Trophoblast cell (in vitro differentiated cells and primary cell): ENCODE data around the gene DNASE1L2.

Experiments used
- DNase-seq, 2 donors: peaks; one replicate each; pipeline ENCODE4 v3.0.0-alpha.2; 2016
- H2AFZ ChIP-seq: 2 replicates; pipeline ENCODE4 v1.6.1; 2013; ENCODE audit warnings: low read length, moderate library complexity, mild to moderate bottlenecking; ENCODE audit not compliant: insufficient read depth, poor library complexity
- H2AK5ac ChIP-seq: 2 replicates; pipeline ENCODE4 v1.6.1; 2013; ENCODE audit warnings: mild to moderate bottlenecking, low read length
- H2BK120ac ChIP-seq: 2 replicates; pipeline ENCODE4 v1.6.1; 2013; ENCODE audit warnings: low read length, mild to moderate bottlenecking, moderate library complexity; ENCODE audit not compliant: insufficient read depth, poor library complexity
- H2BK12ac ChIP-seq: 2 replicates; pipeline ENCODE4 v1.6.1; 2013; ENCODE audit warnings: mild to moderate bottlenecking, low read length, moderate library complexity
- H2BK5ac ChIP-seq: 2 replicates; pipeline ENCODE4 v1.6.1; 2013; ENCODE audit warnings: low read length, low read depth, moderate library complexity, mild to moderate bottlenecking; ENCODE audit not compliant: poor library complexity
- H3K14ac ChIP-seq: 2 replicates; pipeline ENCODE4 v1.6.1; 2013; ENCODE audit warnings: mild to moderate bottlenecking, low read length
- H3K18ac ChIP-seq: 2 replicates; pipeline ENCODE4 v1.6.1; 2013; ENCODE audit warnings: mild to moderate bottlenecking, low read length
- H3K23ac ChIP-seq: 2 replicates; pipeline ENCODE4 v1.6.1; 2013; ENCODE audit warnings: low read length
- H3K27ac ChIP-seq: 2 replicates; pipeline ENCODE4 v1.5.1; 2013; ENCODE audit warnings: low read depth, mild to moderate bottlenecking, inconsistent platforms, low read length, moderate library complexity
- H3K27me3 ChIP-seq: 2 replicates; pipeline ENCODE4 v1.6.1; 2013; ENCODE audit warnings: inconsistent platforms, mild to moderate bottlenecking, low read length, moderate library complexity; ENCODE audit not compliant: insufficient read depth
- H3K36me3 ChIP-seq, 2 experiments: 1 replicate in 1 of 2; 2 replicates in 1 of 2; pipeline ENCODE4 v1.6.1; 2013; ENCODE audit warnings: low read length in 2 of 2, mild to moderate bottlenecking in 2 of 2, moderate library complexity in 1 of 2; ENCODE audit not compliant: insufficient read depth in 2 of 2, control insufficient read depth in 1 of 2
- H3K4ac ChIP-seq: 2 replicates; pipeline ENCODE4 v1.6.1; 2013; ENCODE audit warnings: low read depth, mild to moderate bottlenecking, low read length, moderate library complexity
- H3K4me1 ChIP-seq, 2 experiments: 1 replicate in 1 of 2; 2 replicates in 1 of 2; pipeline ENCODE4 v1.6.1; 2013; ENCODE audit warnings: low read length in 2 of 2, mild to moderate bottlenecking in 2 of 2, moderate library complexity in 1 of 2; ENCODE audit not compliant: insufficient read depth in 2 of 2, control insufficient read depth in 1 of 2
- H3K4me2 ChIP-seq: 2 replicates; pipeline ENCODE4 v1.6.1; 2013; ENCODE audit warnings: inconsistent platforms, mild to moderate bottlenecking, low read length, moderate library complexity
- H3K4me3 ChIP-seq: 2 replicates; pipeline ENCODE4 v1.5.1; 2013; ENCODE audit warnings: mild to moderate bottlenecking, low read depth, low read length, inconsistent platforms
- H3K79me1 ChIP-seq: one replicate; pipeline ENCODE4 v1.6.1; 2013; ENCODE audit warnings: low read length
- H3K79me2 ChIP-seq: 2 replicates; pipeline ENCODE4 v1.6.1; 2013; ENCODE audit warnings: low read length, mild to moderate bottlenecking; ENCODE audit not compliant: control insufficient read depth, insufficient read depth, poor library complexity
- H3K9ac ChIP-seq: 2 replicates; pipeline ENCODE4 v1.6.1; 2013; ENCODE audit warnings: mild to moderate bottlenecking, low read length
- H3K9me3 ChIP-seq: 2 replicates; pipeline ENCODE4 v1.6.1; 2013; ENCODE audit warnings: low read depth, mild to moderate bottlenecking, control low read depth, inconsistent platforms, low read length; ENCODE audit not compliant: insufficient read depth
- H4K12ac ChIP-seq: 2 replicates; pipeline ENCODE4 v1.6.1; 2013; ENCODE audit warnings: low read depth, mild to moderate bottlenecking, low read length, moderate library complexity
- H4K8ac ChIP-seq: 2 replicates; pipeline ENCODE4 v1.6.1; 2013; ENCODE audit warnings: low read depth, mild to moderate bottlenecking, low read length, moderate library complexity
- H4K91ac ChIP-seq: one replicate; pipeline ENCODE4 v1.6.1; 2013; ENCODE audit warnings: low read depth, mild to moderate bottlenecking, low read length, moderate library complexity
- WGBS: extraction: QIAGEN DNeasy Blood & Tissue Kit; methylation state at CpG from one replicate; pipeline ENCODE4 v1.1.7; 2013; ENCODE audit warnings: missing lambda C conversion rate; ENCODE audit not compliant: insufficient read length, insufficient coverage; ENCODE audit errors: extremely low coverage; 5-methylcytosine and 5-hydroxymethylcytosine counted together

Gene DNASE1L2

GRCh38 chr16:2207872-2208271 is 28.4 kb upstream of the DNASE1L2 start:
- H3K4me2 ChIP-seq: no peak overlapping the region
- H4K8ac ChIP-seq: no peak overlapping the region
- H3K4ac ChIP-seq: no peak overlapping the region
- H3K18ac ChIP-seq: no peak overlapping the region
- no peak overlapping the region for H4K91ac ChIP-seq
- H4K12ac ChIP-seq: no peak overlapping the region
- no peak overlapping the region for H2AK5ac ChIP-seq
- no peak overlapping the region for H3K23ac ChIP-seq
- WGBS: no CpG with 5 or more reads among the region's 9 CpGs
- H3K4me1 ChIP-seq: peaks cover 30 to 34% of the 10 kb centered on the region in 2 experiments
- H3K79me1 ChIP-seq: peaks cover 15% of the 10 kb centered on the region
- no peak overlapping the region for H2BK12ac ChIP-seq
- no peak for DNase-seq
- no peak overlapping the region for H3K4me3 ChIP-seq
- H2AFZ ChIP-seq: no peak overlapping the region
- H3K27me3 ChIP-seq: no peaks in the 10 kb centered on the region
- no peak overlapping the region for H2BK120ac ChIP-seq
- no peaks in the 10 kb centered on the region for H3K9me3 ChIP-seq
- H3K79me2 ChIP-seq: peaks cover 8% of the 10 kb centered on the region
- H3K9ac ChIP-seq: no peak overlapping the region
- peaks cover 47% of the 10 kb centered on the region in 2 experiments for H3K36me3 ChIP-seq
- H2BK5ac ChIP-seq: no peak overlapping the region
- H3K27ac ChIP-seq: no peak overlapping the region
- no peak overlapping the region for H3K14ac ChIP-seq

GRCh38 chr16:2208308-2208707 is 27.9 kb upstream of the DNASE1L2 start:
- no peak overlapping the region for H2BK120ac ChIP-seq
- no peak overlapping the region for H3K23ac ChIP-seq
- H3K27ac ChIP-seq: no peak overlapping the region
- H3K79me2 ChIP-seq: peaks cover 9% of the 10 kb centered on the region
- no peak overlapping the region for H2BK5ac ChIP-seq
- H3K18ac ChIP-seq: no peak overlapping the region
- peaks cover 49 to 50% of the 10 kb centered on the region in 2 experiments for H3K36me3 ChIP-seq
- no peak overlapping the region for H3K14ac ChIP-seq
- WGBS: no CpG with 5 or more reads among the region's 23 CpGs
- H3K9ac ChIP-seq: no peak overlapping the region
- no peak overlapping the region for H4K12ac ChIP-seq
- H3K27me3 ChIP-seq: no peaks in the 10 kb centered on the region
- H3K4ac ChIP-seq: no peak overlapping the region
- H3K4me1 ChIP-seq: peaks cover 34 to 38% of the 10 kb centered on the region in 2 experiments
- peaks cover 15% of the 10 kb centered on the region for H3K79me1 ChIP-seq
- H4K91ac ChIP-seq: no peak overlapping the region
- no peak overlapping the region for H3K4me2 ChIP-seq
- H3K4me3 ChIP-seq: no peak overlapping the region
- no peak overlapping the region for H2AFZ ChIP-seq
- H4K8ac ChIP-seq: no peak overlapping the region
- no peak for DNase-seq
- H2AK5ac ChIP-seq: no peak overlapping the region
- no peaks in the 10 kb centered on the region for H3K9me3 ChIP-seq
- H2BK12ac ChIP-seq: no peak overlapping the region

- Histone ChIP-seq H3K9ac (no peak overlapping the region), H4K91ac (no peak overlapping the region), H3K4ac (no peak overlapping the region)
Observed at GRCh38 chr16:2208772-2209171, 27.5 kb upstream of the DNASE1L2 start.

GRCh38 chr16:2209258-2210008 is 26.8 kb upstream of the DNASE1L2 start:
- H3K79me1 ChIP-seq: peaks cover 17% of the 10 kb centered on the region
- H3K79me2 ChIP-seq: peaks cover 15% of the 10 kb centered on the region
- H3K4ac ChIP-seq: no peak overlapping the region
- no peak overlapping the region for H3K4me2 ChIP-seq
- no peaks in the 10 kb centered on the region for H3K27me3 ChIP-seq
- H2BK120ac ChIP-seq: no peak overlapping the region
- WGBS: no CpG with 5 or more reads among the region's 29 CpGs
- peaks cover 3% of the 10 kb centered on the region for H3K9me3 ChIP-seq
- H3K36me3 ChIP-seq: peaks cover 49 to 50% of the 10 kb centered on the region in 2 experiments
- H3K18ac ChIP-seq: no peak overlapping the region
- H4K91ac ChIP-seq: no peak overlapping the region
- no peak overlapping the region for H2AK5ac ChIP-seq
- no peak for DNase-seq
- no peak overlapping the region for H3K4me3 ChIP-seq
- peaks cover 35 to 39% of the 10 kb centered on the region in 2 experiments for H3K4me1 ChIP-seq
- H2AFZ ChIP-seq: no peak overlapping the region
- H3K23ac ChIP-seq: no peak overlapping the region
- no peak overlapping the region for H3K14ac ChIP-seq
- H2BK12ac ChIP-seq: no peak overlapping the region
- H3K9ac ChIP-seq: no peak overlapping the region
- no peak overlapping the region for H3K27ac ChIP-seq
- no peak overlapping the region for H4K12ac ChIP-seq
- H2BK5ac ChIP-seq: no peak overlapping the region
- H4K8ac ChIP-seq: no peak overlapping the region

More at GRCh38 chr16:2208772-2209171, 27.5 kb upstream of the DNASE1L2 start:
- no peak overlapping the region for H3K14ac ChIP-seq
- no peak overlapping the region for H3K18ac ChIP-seq
- H3K79me2 ChIP-seq: peaks cover 10% of the 10 kb centered on the region
- H3K27ac ChIP-seq: no peak overlapping the region
- H4K8ac ChIP-seq: no peak overlapping the region
- no peak overlapping the region for H2AK5ac ChIP-seq
- WGBS: no CpG with 5 or more reads among the region's 9 CpGs
- peaks cover 15% of the 10 kb centered on the region for H3K79me1 ChIP-seq
- H3K9me3 ChIP-seq: no peaks in the 10 kb centered on the region
- H2AFZ ChIP-seq: no peak overlapping the region
- H2BK12ac ChIP-seq: no peak overlapping the region
- peaks cover 49 to 50% of the 10 kb centered on the region in 2 experiments for H3K36me3 ChIP-seq
- no peak overlapping the region for H3K4me2 ChIP-seq
- H3K27me3 ChIP-seq: no peaks in the 10 kb centered on the region
- H3K4me1 ChIP-seq: peaks cover 35 to 39% of the 10 kb centered on the region in 2 experiments
- H2BK5ac ChIP-seq: no peak overlapping the region
- no peak for DNase-seq
- H3K4me3 ChIP-seq: no peak overlapping the region
- H4K12ac ChIP-seq: no peak overlapping the region
- H2BK120ac ChIP-seq: no peak overlapping the region
- H3K23ac ChIP-seq: no peak overlapping the region
